K562 (cell line): ENCODE data around the gene GALNT18. TPM values are rescaled to one million over a fixed set of nuclear protein-coding genes. Genes with fewer than 3 reads are reported as not detected.

Experiments used
- CBFB ChIP-seq: sonication (generic); formaldehyde crosslinking; IDR thresholded peaks from 2 replicates; pipeline ENCODE4 v1.4.0; 2020; ENCODE audit warnings: mild to moderate bottlenecking, missing genetic modification reagents
- CHD4 ChIP-seq: fragments of 200-600 bp; sonication (generic); IDR thresholded peaks from 3 replicates; pipeline ENCODE4 v1.6.1; 2012; ENCODE audit warnings: low read depth, mild to moderate bottlenecking, mixed read lengths, low read length, inconsistent platforms; ENCODE audit not compliant: insufficient read depth, insufficient replicate concordance, poor library complexity, severe bottlenecking
- FOXJ3 ChIP-seq: sonication (generic); formaldehyde crosslinking; IDR thresholded peaks from 2 replicates; pipeline ENCODE4 v1.4.0; 2020; ENCODE audit warnings: mild to moderate bottlenecking, missing genetic modification reagents
- GATAD2B ChIP-seq: fragments of 450-650 bp; IDR thresholded peaks from 2 replicates; pipeline ENCODE4 v1.6.1; 2017; ENCODE audit warnings: mild to moderate bottlenecking, borderline replicate concordance
- TARDBP ChIP-seq: fragments of 450-650 bp; IDR thresholded peaks from 2 replicates; pipeline ENCODE4 v1.6.1; 2016
- THRAP3 ChIP-seq: fragments of 450-650 bp; IDR thresholded peaks from 2 replicates; pipeline ENCODE4 v1.6.1; 2016; ENCODE audit warnings: mild to moderate bottlenecking, inconsistent platforms, borderline replicate concordance
- ZKSCAN1 ChIP-seq: fragments of 150-350 bp; IDR thresholded peaks from 2 replicates; pipeline ENCODE4 v1.6.1; 2016; ENCODE audit warnings: low read depth, low read length
- ZNF263 ChIP-seq: sonication (generic); formaldehyde crosslinking; IDR thresholded peaks from 2 replicates; pipeline ENCODE4 v1.8.0; 2022; ENCODE audit warnings: mild to moderate bottlenecking, missing genetic modification reagents, borderline replicate concordance
- ZNF586 ChIP-seq: fragments of 450-650 bp; formaldehyde crosslinking; conservative IDR thresholded peaks from 2 replicates; pipeline ENCODE4 v1.4.0; 2020; ENCODE audit warnings: mild to moderate bottlenecking, moderate library complexity
- polyA plus RNA-seq, 8 experiments: library from polyadenylated mRNA; depleted of rRNA in 4 of 8; stranded (reverse) in 5 of 8; unstranded in 3 of 8; fragments of >200 nt; fragmentation: Nextera tagmentation in 2 of 8; fragmentation: Illumina TruSeq in 1 of 8; extraction: Ambion mirVana in 2 of 8; extraction: Trizol in 1 of 8; gene quantifications; 2 replicates each; pipeline versions ENCODE4 v1.2.1 to v1.2.3, GENCODE V29; 2011 to 2014; ENCODE audit warnings: inconsistent platforms in 1 of 8, missing spikeins in 1 of 8
- total RNA-seq, 7 experiments: library from RNA; depleted of rRNA in 6 of 7; stranded (reverse); fragments of >200 nt in 6 of 7; fragmentation: Illumina TruSeq in 2 of 7; extraction: Trizol in 2 of 7; gene quantifications; 2 replicates each; pipeline versions ENCODE4 v1.2.1 to v1.2.3, GENCODE V29; 2011 to 2021; ENCODE audit warnings: low replicate concordance in 1 of 7
- TF ChIP-seq, protein P1 (sequence below), 2 experiments: fragments of 200-800 bp in 1 of 2; sonication (Bioruptor generic) in 1 of 2; sonication (generic) in 1 of 2; formaldehyde crosslinking in 1 of 2; IDR thresholded peaks in 1 of 2; conservative IDR thresholded peaks in 1 of 2; 2 replicates each; pipeline versions ENCODE4 v1.5.0 to v1.6.1; 2016 to 2020; ENCODE audit warnings: missing compliant biosample characterization in 1 of 2, missing genetic modification characterization in 1 of 2, missing genetic modification reagents in 1 of 2
- TF ChIP-seq, protein P2 (sequence below): fragments of 250-450 bp; sonication (Bioruptor Pico); IDR thresholded peaks from 2 replicates; pipeline ENCODE4 v1.4.0; 2020; ENCODE audit warnings: mild to moderate bottlenecking, moderate library complexity
- TF ChIP-seq, protein P3 (sequence below): sonication (generic); formaldehyde crosslinking; IDR thresholded peaks from 2 replicates; pipeline ENCODE4 v1.8.0; 2023; ENCODE audit warnings: mild to moderate bottlenecking, missing genetic modification reagents

The GALNT18 gene
- total and polyA plus RNA-seq, 9 of the 15 experiments (the other 6 are each of a cell fraction or from before 2014, with no cell fraction given): not detected

DNA sequence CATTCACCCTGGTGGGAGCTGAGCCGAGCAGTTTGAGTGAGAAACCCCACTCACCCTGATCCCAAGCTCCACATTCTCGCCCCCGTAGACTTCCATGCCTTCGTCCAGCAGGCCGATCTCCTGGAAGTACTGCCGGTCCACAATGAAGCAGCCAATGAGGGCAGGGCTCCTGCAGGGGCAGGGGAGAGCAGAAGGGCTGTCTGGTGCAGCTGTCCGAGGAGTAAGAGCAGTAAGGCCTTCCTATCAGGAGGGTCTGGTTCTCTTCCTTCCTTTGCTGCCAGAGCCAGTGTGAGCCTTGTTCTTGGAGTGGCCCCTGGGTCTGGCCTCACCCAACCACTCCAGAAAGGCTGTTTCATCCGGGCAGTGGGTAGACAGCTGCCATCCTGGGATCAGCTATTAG lies 249.3 kb downstream of the GALNT18 start (continued):
- TF ChIP-seq, protein P1, sequence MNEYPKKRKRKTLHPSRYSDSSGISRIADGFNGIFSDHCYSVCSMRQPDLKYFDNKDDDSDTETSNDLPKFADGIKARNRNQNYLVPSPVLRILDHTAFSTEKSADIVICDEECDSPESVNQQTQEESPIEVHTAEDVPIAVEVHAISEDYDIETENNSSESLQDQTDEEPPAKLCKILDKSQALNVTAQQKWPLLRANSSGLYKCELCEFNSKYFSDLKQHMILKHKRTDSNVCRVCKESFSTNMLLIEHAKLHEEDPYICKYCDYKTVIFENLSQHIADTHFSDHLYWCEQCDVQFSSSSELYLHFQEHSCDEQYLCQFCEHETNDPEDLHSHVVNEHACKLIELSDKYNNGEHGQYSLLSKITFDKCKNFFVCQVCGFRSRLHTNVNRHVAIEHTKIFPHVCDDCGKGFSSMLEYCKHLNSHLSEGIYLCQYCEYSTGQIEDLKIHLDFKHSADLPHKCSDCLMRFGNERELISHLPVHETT (CRISPR knock-in tag; conservative IDR thresholded peaks at IDR 0.05 in 1 of 2, IDR thresholded peaks at IDR 0.05 in 1 of 2): no peak
- TF ChIP-seq CBFB: no peak
- TF ChIP-seq ZKSCAN1: no peak
- no peak for TF ChIP-seq ZNF263 (CRISPR knock-in tag)
- TF ChIP-seq TARDBP: no peak
- no peak for TF ChIP-seq FOXJ3 (CRISPR knock-in tag)
- TF ChIP-seq, protein P2, sequence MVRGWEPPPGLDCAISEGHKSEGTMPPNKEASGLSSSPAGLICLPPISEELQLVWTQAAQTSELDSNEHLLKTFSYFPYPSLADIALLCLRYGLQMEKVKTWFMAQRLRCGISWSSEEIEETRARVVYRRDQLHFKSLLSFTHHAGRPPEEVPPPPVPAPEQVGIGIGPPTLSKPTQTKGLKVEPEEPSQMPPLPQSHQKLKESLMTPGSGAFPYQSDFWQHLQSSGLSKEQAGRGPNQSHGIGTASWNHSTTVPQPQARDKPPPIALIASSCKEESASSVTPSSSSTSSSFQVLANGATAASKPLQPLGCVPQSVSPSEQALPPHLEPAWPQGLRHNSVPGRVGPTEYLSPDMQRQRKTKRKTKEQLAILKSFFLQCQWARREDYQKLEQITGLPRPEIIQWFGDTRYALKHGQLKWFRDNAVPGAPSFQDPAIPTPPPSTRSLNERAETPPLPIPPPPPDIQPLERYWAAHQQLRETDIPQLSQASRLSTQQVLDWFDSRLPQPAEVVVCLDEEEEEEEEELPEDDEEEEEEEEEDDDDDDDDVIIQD (CRISPR knock-in tag): no peak
- no peak for TF ChIP-seq THRAP3
- TF ChIP-seq GATAD2B: no peak
- no peak for TF ChIP-seq CHD4
- TF ChIP-seq ZNF586 (CRISPR knock-in tag): no peak
- TF ChIP-seq, protein P3, sequence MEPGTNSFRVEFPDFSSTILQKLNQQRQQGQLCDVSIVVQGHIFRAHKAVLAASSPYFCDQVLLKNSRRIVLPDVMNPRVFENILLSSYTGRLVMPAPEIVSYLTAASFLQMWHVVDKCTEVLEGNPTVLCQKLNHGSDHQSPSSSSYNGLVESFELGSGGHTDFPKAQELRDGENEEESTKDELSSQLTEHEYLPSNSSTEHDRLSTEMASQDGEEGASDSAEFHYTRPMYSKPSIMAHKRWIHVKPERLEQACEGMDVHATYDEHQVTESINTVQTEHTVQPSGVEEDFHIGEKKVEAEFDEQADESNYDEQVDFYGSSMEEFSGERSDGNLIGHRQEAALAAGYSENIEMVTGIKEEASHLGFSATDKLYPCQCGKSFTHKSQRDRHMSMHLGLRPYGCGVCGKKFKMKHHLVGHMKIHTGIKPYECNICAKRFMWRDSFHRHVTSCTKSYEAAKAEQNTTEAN: no peak
